HFF-Myc (cell line): ENCODE results near the gene DCBLD2.

Source experiments
- DNase-seq: peaks from one replicate; pipeline ENCODE4 v3.0.0-alpha.2; 2011; ENCODE audit warnings: low read depth; ENCODE audit errors: extremely low read depth
- H3K4me3 ChIP-seq: replicated peaks from 2 replicates; pipeline ENCODE4 v1.5.1; 2011; ENCODE audit warnings: low read depth, mild to moderate bottlenecking, control low read depth, low read length
- CTCF ChIP-seq: IDR thresholded peaks from 2 replicates; pipeline ENCODE4 v1.5.1; 2012; ENCODE audit warnings: mild to moderate bottlenecking, low read depth, low read length, control low read depth; ENCODE audit errors: missing control alignments

Gene DCBLD2, protein sequence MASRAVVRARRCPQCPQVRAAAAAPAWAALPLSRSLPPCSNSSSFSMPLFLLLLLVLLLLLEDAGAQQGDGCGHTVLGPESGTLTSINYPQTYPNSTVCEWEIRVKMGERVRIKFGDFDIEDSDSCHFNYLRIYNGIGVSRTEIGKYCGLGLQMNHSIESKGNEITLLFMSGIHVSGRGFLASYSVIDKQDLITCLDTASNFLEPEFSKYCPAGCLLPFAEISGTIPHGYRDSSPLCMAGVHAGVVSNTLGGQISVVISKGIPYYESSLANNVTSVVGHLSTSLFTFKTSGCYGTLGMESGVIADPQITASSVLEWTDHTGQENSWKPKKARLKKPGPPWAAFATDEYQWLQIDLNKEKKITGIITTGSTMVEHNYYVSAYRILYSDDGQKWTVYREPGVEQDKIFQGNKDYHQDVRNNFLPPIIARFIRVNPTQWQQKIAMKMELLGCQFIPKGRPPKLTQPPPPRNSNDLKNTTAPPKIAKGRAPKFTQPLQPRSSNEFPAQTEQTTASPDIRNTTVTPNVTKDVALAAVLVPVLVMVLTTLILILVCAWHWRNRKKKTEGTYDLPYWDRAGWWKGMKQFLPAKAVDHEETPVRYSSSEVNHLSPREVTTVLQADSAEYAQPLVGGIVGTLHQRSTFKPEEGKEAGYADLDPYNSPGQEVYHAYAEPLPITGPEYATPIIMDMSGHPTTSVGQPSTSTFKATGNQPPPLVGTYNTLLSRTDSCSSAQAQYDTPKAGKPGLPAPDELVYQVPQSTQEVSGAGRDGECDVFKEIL

DNA sequence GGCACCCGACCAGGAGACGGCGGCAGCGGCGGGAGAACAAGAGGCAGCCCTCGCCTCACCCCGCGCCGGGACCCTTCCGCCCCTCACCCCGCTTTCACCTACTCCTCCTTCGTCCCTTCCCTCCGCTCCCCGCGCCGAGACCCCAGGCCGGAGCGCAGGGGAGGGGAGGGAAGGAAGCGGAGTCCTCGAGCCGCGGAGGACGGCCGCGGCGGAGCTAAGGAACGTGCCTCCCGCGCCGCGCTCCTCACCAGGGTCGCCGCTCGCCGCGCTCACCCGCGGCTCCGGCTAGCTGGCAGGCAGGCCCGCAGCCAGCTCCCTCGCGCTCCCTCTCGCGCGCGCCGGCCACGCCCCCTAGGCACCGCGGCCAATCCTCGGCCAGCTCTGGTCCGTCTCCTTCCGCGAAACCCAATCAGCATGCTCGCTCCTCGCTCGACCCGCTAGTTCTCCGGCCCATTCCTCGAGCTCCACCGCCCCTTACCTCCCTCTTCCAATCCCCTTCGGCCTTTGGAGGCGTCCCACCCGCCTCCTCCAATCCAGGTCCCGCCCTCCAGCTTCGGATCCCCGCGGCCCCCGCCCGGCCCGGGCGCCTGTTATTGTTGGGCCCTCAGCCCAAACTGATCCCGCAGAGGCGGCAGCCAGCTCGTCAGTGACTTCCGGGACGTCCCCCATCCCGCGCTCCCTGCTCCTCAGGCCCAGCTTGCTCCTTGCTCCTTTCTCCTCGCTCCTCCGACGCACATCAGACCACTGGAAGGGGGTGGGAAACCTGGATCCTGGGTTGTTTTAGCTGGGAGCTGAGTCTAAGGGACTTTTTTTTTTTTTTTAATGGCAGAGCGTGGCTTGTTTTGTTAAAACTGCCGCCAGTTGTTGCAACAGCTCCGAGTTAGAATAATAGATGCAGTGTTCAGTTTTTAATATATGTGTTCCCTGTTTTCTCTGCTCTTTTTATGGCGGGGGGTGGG lies at the start of gene DCBLD2:
DCBLD2 (minus strand) TSS at position 304 of the 959 bp plus-strand sequence. CDS start 369 bp downstream, outside the sequence.
- peak; percentile 94 for DNase-seq
- H3K4me3 ChIP-seq = peak within 1 kb of the TSS; percentile 88
- TF ChIP-seq CTCF = no peak

- no peak for DNase-seq
- TF ChIP-seq CTCF = no peak
- H3K4me3 ChIP-seq = no peak overlapping the region
These were observed 44.2 kb upstream of the DCBLD2 start for GRCh38 chr3:98945666-98946065.

DNA sequence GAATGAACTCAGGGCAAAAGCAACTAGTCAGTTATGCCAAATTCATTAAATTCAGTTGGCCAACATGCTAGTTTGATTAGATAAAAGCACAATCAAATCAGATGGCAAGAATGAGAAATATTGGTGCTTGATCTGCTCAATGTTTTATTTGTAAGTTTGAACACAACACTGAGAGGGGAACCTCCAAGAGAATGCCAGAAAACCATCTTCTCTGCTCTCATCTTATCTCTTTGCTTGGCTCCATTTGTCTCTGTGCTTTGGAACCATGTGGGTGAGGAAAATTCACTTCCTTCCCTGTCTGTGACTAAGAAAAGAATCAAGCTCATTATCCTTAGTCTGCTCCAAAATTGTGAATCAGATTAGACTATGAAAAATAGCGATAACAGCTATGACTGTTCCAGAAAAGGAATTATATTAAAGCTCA lies 43.6 kb upstream of the DCBLD2 start:
- TF ChIP-seq CTCF = no peak
- no peak for DNase-seq
- H3K4me3 ChIP-seq = no peak overlapping the region

DNA sequence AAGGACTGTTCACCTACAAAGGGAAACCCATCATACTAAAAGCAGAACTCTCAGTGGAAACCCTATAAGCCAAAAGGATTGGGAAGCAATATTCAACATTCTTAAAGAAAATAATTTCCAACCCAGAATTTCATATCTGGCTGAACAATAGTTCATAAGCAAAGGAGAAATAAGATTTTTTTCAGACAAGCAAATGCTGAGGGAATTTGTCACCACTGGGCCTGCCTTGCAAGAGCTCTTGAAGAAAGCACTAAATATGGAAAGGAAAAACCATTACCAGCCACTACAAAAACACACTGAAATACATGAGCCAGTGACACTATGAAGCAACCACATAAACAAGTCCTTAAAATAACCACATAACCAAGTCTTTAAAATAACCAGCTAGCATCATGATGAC lies 28.9 kb upstream of the DCBLD2 start:
- H3K4me3 ChIP-seq = no peak overlapping the region
- TF ChIP-seq CTCF = no peak
- no peak for DNase-seq

DNA sequence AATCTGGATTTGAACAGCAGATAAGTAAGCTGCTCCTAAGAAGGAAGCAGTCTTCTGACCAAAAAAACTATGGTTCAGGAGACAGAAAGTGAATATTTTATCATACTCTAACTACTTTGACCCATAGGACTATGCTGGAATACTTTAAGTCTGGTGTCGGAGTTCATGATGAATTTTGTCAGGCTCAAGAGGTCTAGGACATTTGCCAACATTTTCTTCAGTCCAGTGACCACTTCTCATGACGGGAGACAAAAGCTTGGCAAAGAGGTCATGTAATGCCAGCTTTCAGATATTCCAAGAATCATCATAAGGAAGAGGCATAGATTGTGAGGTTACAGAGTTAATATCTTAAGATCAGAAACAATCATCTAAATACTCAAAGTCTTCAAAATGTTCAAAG lies 20.5 kb upstream of the DCBLD2 start:
- H3K4me3 ChIP-seq = no peak overlapping the region
- no peak for DNase-seq
- TF ChIP-seq CTCF = no peak

GRCh38 chr3:98920166-98920565 lies 18.7 kb upstream of the DCBLD2 start:
- no peak for DNase-seq
- TF ChIP-seq CTCF = no peak
- no peak overlapping the region for H3K4me3 ChIP-seq
